DND-41 (cell line): ENCODE measurements around the gene MACROH2A2.

Source experiments
- ATAC-seq: fragments of 200-7000 bp; cut with Tn5 transposase; 3 replicates; pipeline ENCODE4 v1.9.1; 2021; ENCODE audit warnings: low read depth; ENCODE audit not compliant: insufficient read depth
- DNase-seq: peaks from one replicate; pipeline ENCODE4 v3.0.0-alpha.2; 2020
- H2AFZ ChIP-seq: 2 replicates; pipeline ENCODE4 v1.6.0; 2012; ENCODE audit warnings: low read depth, low read length
- H3K27ac ChIP-seq: 2 replicates; pipeline ENCODE4 v1.5.1; 2012; ENCODE audit warnings: low read length, inconsistent platforms
- H3K27me3 ChIP-seq: fragments of 200-600 bp; sonication (generic); 2 replicates; pipeline ENCODE4 v1.6.0; 2012; ENCODE audit warnings: low read length, mild to moderate bottlenecking, inconsistent platforms; ENCODE audit not compliant: insufficient read depth, poor library complexity
- H3K36me3 ChIP-seq: 2 replicates; pipeline ENCODE4 v1.5.1; 2012; ENCODE audit warnings: low read length, inconsistent platforms; ENCODE audit not compliant: insufficient read depth
- H3K4me1 ChIP-seq: 2 replicates; pipeline ENCODE4 v1.5.1; 2012; ENCODE audit warnings: mild to moderate bottlenecking, low read length; ENCODE audit not compliant: insufficient read depth
- H3K4me2 ChIP-seq: 2 replicates; pipeline ENCODE4 v1.6.0; 2012; ENCODE audit warnings: mild to moderate bottlenecking, moderate library complexity, low read length, inconsistent platforms; ENCODE audit not compliant: insufficient read depth
- H3K4me3 ChIP-seq, 2 experiments: fragments of 200-600 bp in 1 of 2; shearing (Covaris generic) in 1 of 2; 2 replicates each; pipeline ENCODE4 v1.5.1; 2012 to 2016; ENCODE audit warnings: inconsistent platforms in 2 of 2, low read length in 2 of 2, mild to moderate bottlenecking in 2 of 2, low read depth in 1 of 2, moderate library complexity in 1 of 2
- H3K79me2 ChIP-seq: 2 replicates; pipeline ENCODE4 v1.6.0; 2012; ENCODE audit warnings: low read length, inconsistent platforms; ENCODE audit not compliant: insufficient read depth
- H3K9ac ChIP-seq: 2 replicates; pipeline ENCODE4 v1.6.0; 2012; ENCODE audit warnings: low read depth, mild to moderate bottlenecking, inconsistent platforms, low read length, moderate library complexity
- H3K9me3 ChIP-seq: 2 replicates; pipeline ENCODE4 v1.5.1; 2012; ENCODE audit warnings: low read length, moderate library complexity, mild to moderate bottlenecking, inconsistent platforms; ENCODE audit not compliant: insufficient read depth, severe bottlenecking
- H4K20me1 ChIP-seq: 2 replicates; pipeline ENCODE4 v1.6.0; 2012; ENCODE audit warnings: low read length; ENCODE audit not compliant: insufficient read depth
- EZH2 ChIP-seq: IDR thresholded peaks from 3 replicates; pipeline ENCODE4 v1.6.1; 2012; ENCODE audit warnings: borderline replicate concordance, low read depth, mild to moderate bottlenecking, moderate library complexity, low read length, inconsistent platforms; ENCODE audit not compliant: severe bottlenecking
- TF ChIP-seq, protein P1 (sequence below): IDR thresholded peaks from 2 replicates; pipeline ENCODE4 v1.5.1; 2012; ENCODE audit warnings: borderline replicate concordance, low read length, moderate library complexity, mild to moderate bottlenecking; ENCODE audit not compliant: poor library complexity, severe bottlenecking; ENCODE audit errors: extremely low read depth

MACROH2A2 gene

GRCh38 chr10:70053841-70054288 lies 1.2 kb downstream of the MACROH2A2 start:
- Histone ChIP-seq H3K4me1 (no peaks in the 10 kb centered on the region), H3K4me2 (no peak overlapping the region), H3K79me2 (no peaks in the 10 kb centered on the region), H3K4me3 (no peak overlapping the region), H3K9ac (no peak overlapping the region), H2AFZ (no peak overlapping the region), H3K9me3 (no peaks in the 10 kb centered on the region), H3K36me3 (no peaks in the 10 kb centered on the region), H3K27ac (no peak overlapping the region), H3K27me3 (peaks cover 19% of the 10 kb centered on the region), H4K20me1 (no peaks in the 10 kb centered on the region)
- no peak for ATAC-seq
- TF ChIP-seq, protein P1, sequence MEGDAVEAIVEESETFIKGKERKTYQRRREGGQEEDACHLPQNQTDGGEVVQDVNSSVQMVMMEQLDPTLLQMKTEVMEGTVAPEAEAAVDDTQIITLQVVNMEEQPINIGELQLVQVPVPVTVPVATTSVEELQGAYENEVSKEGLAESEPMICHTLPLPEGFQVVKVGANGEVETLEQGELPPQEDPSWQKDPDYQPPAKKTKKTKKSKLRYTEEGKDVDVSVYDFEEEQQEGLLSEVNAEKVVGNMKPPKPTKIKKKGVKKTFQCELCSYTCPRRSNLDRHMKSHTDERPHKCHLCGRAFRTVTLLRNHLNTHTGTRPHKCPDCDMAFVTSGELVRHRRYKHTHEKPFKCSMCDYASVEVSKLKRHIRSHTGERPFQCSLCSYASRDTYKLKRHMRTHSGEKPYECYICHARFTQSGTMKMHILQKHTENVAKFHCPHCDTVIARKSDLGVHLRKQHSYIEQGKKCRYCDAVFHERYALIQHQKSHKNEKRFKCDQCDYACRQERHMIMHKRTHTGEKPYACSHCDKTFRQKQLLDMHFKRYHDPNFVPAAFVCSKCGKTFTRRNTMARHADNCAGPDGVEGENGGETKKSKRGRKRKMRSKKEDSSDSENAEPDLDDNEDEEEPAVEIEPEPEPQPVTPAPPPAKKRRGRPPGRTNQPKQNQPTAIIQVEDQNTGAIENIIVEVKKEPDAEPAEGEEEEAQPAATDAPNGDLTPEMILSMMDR = no peak
- TF ChIP-seq EZH2 = no peak
- DNase-seq = no peak

- Histone ChIP-seq H3K9me3 (no peaks in the 10 kb centered on the region), H3K9ac (no peak overlapping the region), H3K36me3 (no peaks in the 10 kb centered on the region), H3K4me1 (no peaks in the 10 kb centered on the region), H3K4me3 (no peak overlapping the region), H2AFZ (no peak overlapping the region), H3K27ac (no peak overlapping the region), H3K27me3 (peaks cover 16% of the 10 kb centered on the region), H4K20me1 (no peaks in the 10 kb centered on the region), H3K79me2 (no peaks in the 10 kb centered on the region), H3K4me2 (no peak overlapping the region)
- ATAC-seq (no peak), DNase-seq (no peak)
- TF ChIP-seq EZH2 = no peak
- TF ChIP-seq, protein P1 = no peak
These were observed 2.3 kb downstream of the MACROH2A2 start for GRCh38 chr10:70054902-70055301.

DNA sequence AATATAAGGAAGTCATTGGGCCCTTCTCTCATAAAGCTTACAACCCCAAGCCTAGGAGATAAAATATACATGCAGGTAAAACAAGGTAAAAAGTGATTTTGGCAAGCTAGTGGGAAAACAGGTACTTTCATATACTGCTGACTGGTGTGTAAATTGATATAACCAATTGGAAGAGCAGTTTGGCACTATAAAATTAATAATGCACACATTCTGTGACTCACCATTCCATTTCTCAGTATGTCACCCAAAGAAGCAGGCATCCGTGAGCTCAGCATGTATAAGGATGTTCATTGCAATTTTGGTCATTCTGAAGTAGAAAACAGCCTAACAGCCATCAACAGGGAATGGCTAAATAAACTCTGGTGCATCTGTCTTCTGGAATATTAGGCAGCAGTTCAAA lies 2.9 kb downstream of the MACROH2A2 start:
- H3K9ac ChIP-seq = no peak overlapping the region
- H3K9me3 ChIP-seq = no peaks in the 10 kb centered on the region
- no peak overlapping the region for H3K4me2 ChIP-seq
- no peak overlapping the region for H2AFZ ChIP-seq
- no peaks in the 10 kb centered on the region for H3K79me2 ChIP-seq
- H3K27ac ChIP-seq = no peak overlapping the region
- H4K20me1 ChIP-seq = no peaks in the 10 kb centered on the region
- no peak overlapping the region for H3K4me3 ChIP-seq
- H3K27me3 ChIP-seq = peaks cover 16% of the 10 kb centered on the region
- DNase-seq (no peak), ATAC-seq (no peak)
- no peaks in the 10 kb centered on the region for H3K36me3 ChIP-seq
- H3K4me1 ChIP-seq = no peaks in the 10 kb centered on the region
- TF ChIP-seq, protein P1 = no peak
- TF ChIP-seq EZH2 = no peak

DNA sequence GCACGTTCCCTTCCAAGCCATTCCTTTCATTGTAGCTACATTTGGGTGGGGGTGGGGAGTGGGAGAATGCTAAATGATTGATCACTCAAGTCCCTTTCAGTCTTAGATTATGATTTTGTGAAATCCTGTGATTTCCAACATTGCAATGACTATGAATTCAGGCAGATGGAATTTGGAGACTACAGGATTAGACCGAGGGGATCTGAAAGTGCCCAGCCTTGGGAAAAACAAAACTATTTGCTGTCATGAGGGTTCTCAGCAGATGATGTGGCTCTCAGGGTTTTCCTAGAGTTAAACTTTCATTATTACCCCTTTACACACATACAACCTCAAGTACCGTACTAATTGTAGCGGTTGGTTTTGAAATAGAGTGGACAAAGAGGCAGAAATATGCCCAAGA lies 4.7 kb downstream of the MACROH2A2 start:
- H3K4me1 ChIP-seq = no peaks in the 10 kb centered on the region
- no peak overlapping the region for H3K4me2 ChIP-seq
- H3K27me3 ChIP-seq = peaks cover 7% of the 10 kb centered on the region
- no peaks in the 10 kb centered on the region for H3K36me3 ChIP-seq
- H3K79me2 ChIP-seq = no peaks in the 10 kb centered on the region
- TF ChIP-seq EZH2 = no peak
- TF ChIP-seq, protein P1 = no peak
- H3K27ac ChIP-seq = no peak overlapping the region
- H3K4me3 ChIP-seq = no peak overlapping the region
- H3K9me3 ChIP-seq = no peaks in the 10 kb centered on the region
- H4K20me1 ChIP-seq = no peaks in the 10 kb centered on the region
- H2AFZ ChIP-seq = no peak overlapping the region
- DNase-seq (no peak), ATAC-seq (no peak)
- H3K9ac ChIP-seq = no peak overlapping the region
